ENCODE data around the gene FAM3A.
A peak's percentile ranks its signal among the peaks of the same experiment; 100 is the strongest.

Gene FAM3A

GRCh38 chrX:154478728-154479622 lies 37.1 kb downstream of the FAM3A start, which contains the start of gene LAGE3:
Gene LAGE3 (minus strand): TSS chrX:154479281. CDS start chrX:154478915, 366 bp downstream.
- peak; percentile 75 for DNase-seq (ENCODE audit: low read depth)

GRCh38 chrX:154477891-154478477 lies 38.0 kb downstream of the FAM3A start:
- no peak for DNase-seq (ENCODE audit: low read depth)

DNA sequence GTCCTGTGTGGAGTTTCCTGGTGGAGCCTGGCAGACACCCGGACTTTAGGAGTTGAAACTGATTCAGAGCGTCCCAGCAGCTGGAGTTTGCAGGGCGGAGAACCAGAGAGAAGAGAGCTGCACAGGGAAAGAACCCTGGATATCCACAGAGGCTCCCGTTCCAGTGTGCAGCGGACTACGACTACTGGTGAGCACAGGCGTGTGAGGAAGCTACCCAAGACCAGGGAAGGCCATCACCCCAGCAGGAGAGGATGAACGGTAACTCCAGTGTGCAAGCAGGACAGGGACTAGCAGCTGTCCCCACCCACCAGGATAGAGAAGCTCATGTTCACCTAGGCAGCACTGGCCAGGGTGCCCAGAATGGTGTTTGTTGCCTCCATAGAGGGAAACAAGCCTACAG lies 39.2 kb downstream of the FAM3A start:
- no peak for DNase-seq (ENCODE audit: low read depth)

DNA sequence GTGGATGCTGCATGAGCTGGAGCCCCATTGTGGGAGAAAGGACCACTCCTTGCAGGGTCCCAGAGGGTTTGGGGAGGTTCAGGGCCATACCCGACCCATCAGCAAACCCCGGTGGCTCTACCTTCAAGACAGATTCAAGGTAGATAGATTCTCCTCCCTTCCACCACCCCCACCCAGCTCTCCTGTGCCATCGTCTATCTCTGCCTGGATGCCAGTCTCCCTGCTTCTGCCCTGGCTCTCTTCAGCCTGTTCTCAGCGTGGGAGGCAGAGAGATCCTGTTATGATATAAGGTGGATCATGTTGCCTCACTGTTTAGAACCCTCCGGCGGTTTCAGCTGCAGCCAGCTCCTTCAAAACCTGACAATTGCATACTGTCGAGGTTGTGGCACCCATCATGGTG lies 42.3 kb downstream of the FAM3A start:
- no peak for DNase-seq (ENCODE audit: low read depth)

DNA sequence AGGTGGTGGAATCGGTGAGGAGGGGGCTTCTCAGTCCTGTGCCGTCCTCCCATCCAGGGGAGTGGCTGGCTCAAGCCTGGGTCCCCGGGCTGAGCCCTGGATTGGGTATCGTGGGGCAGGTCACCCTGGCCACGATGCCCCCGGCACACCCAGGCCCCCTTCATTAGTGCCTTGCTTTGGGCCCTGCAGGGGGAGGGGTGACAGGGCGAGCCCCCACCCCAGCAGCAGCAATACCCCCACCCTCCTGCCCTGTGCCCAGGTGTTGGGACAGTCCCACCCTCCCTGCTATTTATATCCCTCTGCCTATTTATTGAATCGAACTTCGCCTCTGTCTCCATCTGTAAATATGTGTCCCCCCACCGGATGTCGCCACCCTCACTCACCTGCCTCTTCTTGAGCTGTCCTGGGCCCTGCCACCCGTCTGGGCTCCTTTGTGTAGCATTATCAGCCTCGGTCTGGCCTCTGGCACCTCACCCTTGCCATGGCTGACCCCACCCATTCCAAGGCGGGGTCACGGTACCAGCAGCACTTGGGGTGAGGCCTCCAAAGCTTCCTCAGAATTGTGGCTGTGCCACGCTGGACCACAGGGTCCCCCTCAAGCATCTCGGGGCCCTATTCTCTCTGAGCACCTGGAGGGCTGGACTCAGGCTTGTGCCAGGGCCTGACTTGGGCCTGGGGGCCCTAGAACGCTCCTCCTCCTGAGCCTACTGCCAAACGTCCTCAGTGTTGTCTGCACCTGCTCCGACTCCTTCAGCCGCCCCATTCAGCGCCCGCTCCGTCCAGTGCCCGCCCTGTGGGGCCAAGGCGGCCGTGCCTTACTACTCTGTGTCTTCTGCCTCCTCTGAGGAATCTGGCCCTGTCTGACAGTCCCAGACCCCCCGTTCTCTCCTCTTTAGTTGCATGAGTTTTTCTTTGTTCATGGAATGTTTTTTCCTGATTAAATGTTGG lies 43.1 kb downstream of the FAM3A start:
- DNase-seq (ENCODE audit: low read depth), result no peak

- no peak for DNase-seq (ENCODE audit: low read depth)
Measured at GRCh38 chrX:154471839-154472684, 44.0 kb downstream of the FAM3A start.

DNA sequence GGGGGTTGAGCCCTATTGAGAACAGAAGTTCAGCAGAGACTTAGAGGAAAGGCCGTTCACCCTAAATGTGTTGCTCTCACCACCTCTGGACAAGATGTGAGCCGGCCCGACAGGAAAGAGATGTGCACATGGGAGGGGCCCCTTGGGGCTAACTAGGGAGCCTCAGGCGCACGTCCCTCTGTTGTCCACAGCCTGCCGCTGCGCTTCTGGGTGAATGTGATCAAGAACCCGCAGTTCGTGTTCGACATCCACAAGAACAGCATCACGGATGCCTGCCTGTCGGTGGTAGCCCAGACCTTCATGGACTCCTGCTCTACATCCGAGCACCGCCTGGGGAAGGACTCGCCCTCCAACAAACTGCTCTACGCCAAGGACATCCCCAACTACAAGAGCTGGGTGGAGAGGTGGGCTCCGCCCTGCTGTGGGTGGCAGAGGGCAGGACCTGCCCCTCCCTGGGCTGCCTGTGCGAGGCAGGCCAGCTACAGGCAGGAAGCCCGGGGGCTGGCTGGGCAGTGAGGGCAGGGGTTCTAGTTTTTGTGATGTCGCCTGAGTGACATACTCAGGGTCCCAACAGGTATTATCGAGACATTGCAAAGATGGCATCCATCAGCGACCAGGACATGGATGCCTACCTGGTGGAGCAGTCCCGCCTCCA lies 45.0 kb downstream of the FAM3A start:
- DNase-seq (ENCODE audit: low read depth), result no peak

GRCh38 chrX:154470434-154470833 lies 45.6 kb downstream of the FAM3A start:
- DNase-seq (ENCODE audit: low read depth), result no peak

GRCh38 chrX:154469880-154470279 lies 46.2 kb downstream of the FAM3A start:
- DNase-seq (ENCODE audit: low read depth), result no peak

- no peak for DNase-seq (ENCODE audit: low read depth)
Measured at GRCh38 chrX:154469114-154469513, 46.9 kb downstream of the FAM3A start.

GRCh38 chrX:154468217-154468616 lies 47.8 kb downstream of the FAM3A start:
- DNase-seq (ENCODE audit: low read depth), result no peak

GRCh38 chrX:154467556-154467955 lies 48.5 kb downstream of the FAM3A start:
- DNase-seq (ENCODE audit: low read depth), result no peak

- no peak for DNase-seq (ENCODE audit: low read depth)
Measured at GRCh38 chrX:154466907-154467306, 49.1 kb downstream of the FAM3A start.

GRCh38 chrX:154466036-154466435 lies 50.0 kb downstream of the FAM3A start:
- DNase-seq (ENCODE audit: low read depth), result no peak

- no peak for DNase-seq (ENCODE audit: low read depth)
Measured at GRCh38 chrX:154465601-154466000, 50.4 kb downstream of the FAM3A start.

DNA sequence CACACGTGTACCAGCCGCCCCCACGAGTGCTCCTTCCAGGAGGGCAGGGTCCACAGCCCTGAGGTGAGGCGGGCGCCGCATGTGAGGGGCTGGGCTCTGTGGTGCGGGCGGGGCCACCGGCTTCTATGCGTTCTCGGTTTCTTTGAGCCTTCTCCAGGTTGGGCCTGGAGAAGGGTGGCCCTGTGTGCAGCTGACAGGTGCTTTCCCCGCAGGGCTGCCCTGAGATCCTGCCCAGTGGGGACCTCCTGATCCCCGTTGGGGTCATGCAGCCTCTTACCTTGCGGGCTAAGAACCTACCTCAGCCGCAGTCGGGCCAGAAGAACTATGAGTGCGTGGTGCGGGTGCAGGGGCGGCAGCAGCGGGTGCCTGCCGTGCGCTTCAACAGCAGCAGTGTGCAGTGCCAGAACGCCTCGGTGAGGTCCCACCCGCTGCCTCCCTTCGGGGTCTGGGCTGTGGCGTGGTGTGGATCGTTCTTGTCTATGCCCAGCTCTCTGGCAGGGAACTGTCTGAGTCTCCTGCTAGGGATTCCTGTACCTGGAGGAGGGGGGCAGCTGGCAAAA lies 51.1 kb downstream of the FAM3A start:
- no peak for DNase-seq (ENCODE audit: low read depth)

DNA sequence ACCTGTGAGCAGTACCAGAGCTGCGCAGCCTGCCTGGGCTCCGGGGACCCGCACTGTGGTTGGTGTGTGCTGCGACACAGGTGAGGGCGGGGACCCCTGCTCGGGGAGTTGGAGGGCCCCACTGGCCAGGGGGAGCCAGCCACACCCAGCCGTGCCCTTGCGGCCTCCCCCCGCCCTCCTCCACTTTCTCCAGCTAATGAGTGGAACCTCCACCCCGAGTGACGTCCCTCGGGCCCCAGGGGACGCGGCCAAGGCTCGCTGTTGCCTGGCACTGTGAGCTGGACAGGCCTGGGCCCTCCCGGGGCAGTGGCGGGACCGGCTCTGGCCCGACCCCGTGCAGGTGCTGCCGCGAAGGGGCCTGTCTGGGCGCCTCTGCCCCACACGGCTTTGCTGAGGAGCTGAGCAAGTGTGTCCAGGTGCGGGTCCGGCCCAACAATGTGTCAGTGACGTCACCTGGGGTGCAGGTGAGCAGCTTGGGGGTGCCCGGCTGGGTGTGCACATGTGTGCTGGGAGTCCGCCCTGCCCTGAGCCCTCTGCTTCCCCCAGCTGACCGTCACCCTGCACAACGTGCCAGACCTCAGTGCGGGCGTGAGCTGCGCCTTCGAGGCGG lies 52.3 kb downstream of the FAM3A start:
- no peak for DNase-seq (ENCODE audit: low read depth)

GRCh38 chrX:154462396-154462795 lies 53.6 kb downstream of the FAM3A start:
- DNase-seq (ENCODE audit: low read depth), result no peak

DNA sequence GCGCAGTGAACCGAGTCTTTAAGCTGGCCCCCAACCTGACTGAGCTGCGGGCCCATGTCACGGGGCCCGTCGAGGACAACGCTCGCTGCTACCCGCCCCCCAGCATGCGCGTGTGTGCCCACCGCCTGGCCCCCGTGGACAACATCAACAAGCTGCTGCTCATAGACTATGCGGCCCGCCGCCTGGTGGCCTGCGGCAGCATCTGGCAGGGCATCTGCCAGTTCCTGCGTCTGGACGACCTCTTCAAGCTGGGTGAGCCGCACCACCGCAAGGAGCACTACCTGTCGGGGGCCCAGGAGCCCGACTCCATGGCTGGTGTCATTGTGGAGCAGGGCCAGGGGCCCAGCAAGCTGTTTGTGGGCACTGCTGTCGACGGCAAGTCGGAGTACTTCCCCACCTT lies 55.7 kb downstream of the FAM3A start:
- DNase-seq (ENCODE audit: low read depth), result no peak

GRCh38 chrX:154459832-154460231 lies 56.2 kb downstream of the FAM3A start:
- DNase-seq (ENCODE audit: low read depth), result no peak

Measured in CMK (cell line).